ENCODE measurements around the gene ZNF30.

DNA sequence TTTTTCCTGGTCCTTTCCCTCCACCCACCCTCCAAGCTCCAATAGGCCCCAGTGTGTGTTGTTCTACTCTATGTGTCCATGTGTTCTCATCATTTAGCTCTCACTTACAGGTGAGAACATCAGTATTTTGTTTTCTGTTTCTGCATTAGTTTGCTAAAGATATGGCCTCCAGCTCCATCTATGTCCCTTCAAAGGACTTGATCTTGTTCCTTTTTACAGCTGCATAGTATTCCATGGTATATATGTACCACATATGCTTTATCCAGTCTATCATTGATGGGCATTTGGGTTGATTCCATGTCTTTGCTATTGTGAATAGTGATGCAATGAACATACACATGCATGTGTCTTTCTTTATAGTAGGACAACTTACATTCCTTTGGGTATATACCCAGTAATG lies 47.1 kb upstream of the ZNF30 start:
- no peak for TF ChIP-seq ZNF274 (IDR thresholded peaks at IDR 0.05; ENCODE audit: low read depth, low read length)
- TF ChIP-seq SUZ12 (IDR thresholded peaks at IDR 0.05; ENCODE audit: extremely low read depth, insufficient read depth, insufficient read length), result no peak
- no peak for TF ChIP-seq YY1 (IDR thresholded peaks at IDR 0.05; ENCODE audit: insufficient read depth, insufficient read length)
